ENCODE data around the gene PRR18. TPM values are rescaled to one million over a fixed set of nuclear protein-coding genes. Genes with fewer than 3 reads are reported as not detected.
"Not testable (repeated sequence)": the region's sequence is repeated elsewhere in the genome, so short reads cannot be mapped to it uniquely, and the experiment has no call there.

The PRR18 gene
- 1 to 10 TPM in 3 of 12 donors, under 1 TPM in 7, not detected in 2; 0.26 to 1.4 (median 0.78) TPM for polyA plus RNA-seq (ENCODE audit: insufficient read length in 12 of 12)
- long read RNA-seq, donor 1, partial matches to known transcripts, result 0 of 1 reads
- long read RNA-seq, donor 1, other reads (novel, unspliced or antisense), result 0 of 1 reads
- long read RNA-seq, donor 2, partial matches to known transcripts, result 0 of 1 reads
- long read RNA-seq, donor 2, other reads (novel, unspliced or antisense), result 0 of 1 reads
- long read RNA-seq, donor 3, result 0 reads
- long read RNA-seq, donor 4, result 0 reads
- long read RNA-seq, donor 5, result 0 reads
- long read RNA-seq, donor 6, result 0 reads
- long read RNA-seq, donor 7, result 0 reads
- long read RNA-seq, donor 8, partial matches to known transcripts, result 0 of 1 reads
- long read RNA-seq, donor 8, other reads (novel, unspliced or antisense), result 0 of 1 reads
- long read RNA-seq, donor 9, partial matches to known transcripts, result 0 of 1 reads
- long read RNA-seq, donor 9, other reads (novel, unspliced or antisense), result 0 of 1 reads
- long read RNA-seq, donor 10, partial matches to known transcripts, result 0 of 2 reads
- long read RNA-seq, donor 10, other reads (novel, unspliced or antisense), result 0 of 2 reads
- long read RNA-seq, donor 11, result 0 reads

GRCh38 chr6:166308033-166308768 is at the start of gene PRR18:
Gene PRR18, minus strand, starts transcription at chr6:166308392. Its CDS starts 250 bp downstream, at chr6:166308142.
- no peak for DNase-seq

- no peak for DNase-seq
These were observed 47.4 kb upstream of the PRR18 start for GRCh38 chr6:166355552-166355951.

GRCh38 chr6:166354965-166355364 is 46.8 kb upstream of the PRR18 start:
- no peak for DNase-seq

- no peak for DNase-seq
These were observed 46.0 kb upstream of the PRR18 start for GRCh38 chr6:166354143-166354542.

- DNase-seq, result no peak
These were observed 45.3 kb upstream of the PRR18 start for GRCh38 chr6:166353507-166353906.

GRCh38 chr6:166352923-166353322 is 44.7 kb upstream of the PRR18 start:
- no peak for DNase-seq

- DNase-seq, result no peak
These were observed 43.6 kb upstream of the PRR18 start for GRCh38 chr6:166351715-166352285.

GRCh38 chr6:166348305-166348949 is 40.2 kb upstream of the PRR18 start:
- DNase-seq, result no peak

- no peak for DNase-seq
These were observed 38.8 kb upstream of the PRR18 start for GRCh38 chr6:166346965-166347364.

GRCh38 chr6:166346449-166346848 is 38.3 kb upstream of the PRR18 start:
- no peak for DNase-seq

- not testable (repeated sequence) for DNase-seq
These were observed 37.5 kb upstream of the PRR18 start for GRCh38 chr6:166345672-166346071.

- not testable (repeated sequence) for DNase-seq
These were observed 36.7 kb upstream of the PRR18 start for GRCh38 chr6:166344921-166345320.

- DNase-seq, result no peak
These were observed 36.0 kb upstream of the PRR18 start for GRCh38 chr6:166344240-166344639.

- no peak for DNase-seq
These were observed 34.9 kb upstream of the PRR18 start for GRCh38 chr6:166343150-166343487.

GRCh38 chr6:166342349-166343149 is 34.4 kb upstream of the PRR18 start, which contains the start of gene SFT2D1:
Gene SFT2D1, minus strand, starts transcription at chr6:166342545. Its CDS starts 64 bp downstream, at chr6:166342481.
- peak; percentile 90 for DNase-seq

- DNase-seq, result peak; percentile 37
These were observed 33.8 kb upstream of the PRR18 start for GRCh38 chr6:166341977-166342348.

- DNase-seq, result no peak
These were observed 33.3 kb upstream of the PRR18 start for GRCh38 chr6:166341464-166341863.

- DNase-seq, result no peak
These were observed 30.7 kb upstream of the PRR18 start for GRCh38 chr6:166338854-166339253.

GRCh38 chr6:166336847-166337246 is 28.7 kb upstream of the PRR18 start:
- no peak for DNase-seq

- no peak for DNase-seq
These were observed 27.4 kb upstream of the PRR18 start for GRCh38 chr6:166335378-166336302.
